IMR-90 (cell line): ENCODE data around the gene RBMS3. TPM values are rescaled to one million over a fixed set of nuclear protein-coding genes. Genes with fewer than 3 reads are reported as not detected.

Source experiments
- ATAC-seq: fragments of 200-7000 bp; cut with Tn5 transposase; 2 replicates; pipeline ENCODE4 v1.9.1; 2020; ENCODE audit warnings: low read depth, mild to moderate bottlenecking, moderate library complexity
- BruUV-seq: library from RNA; stranded (reverse); fragments of 400-500 nt; replicated peaks from 2 replicates; lab custom pipeline; 2021; lab: Mats Ljungman, UMichigan
- CTCF ChIA-PET: fragments of 300-600 bp; formaldehyde crosslinking; extraction: SDS; loops from one replicate; lab custom pipeline; 2021; ENCODE audit warnings: antibody characterized with exemption; lab: Yijun Ruan, JAX
- POLR2A ChIA-PET: fragments of 300-600 bp; sonication (Branson Sonifier 250); formaldehyde crosslinking; loops from one replicate; lab custom pipeline; 2022; ENCODE audit warnings: antibody characterized with exemption; ENCODE audit not compliant: unreplicated experiment; lab: Charles Lee
- DNase-seq: peaks from one replicate; pipeline ENCODE4 v3.0.0; 2013
- H2AFZ ChIP-seq: replicated peaks from 2 replicates; pipeline ENCODE3; 2013; ENCODE audit warnings: low read length, mild to moderate bottlenecking; ENCODE audit not compliant: poor library complexity
- H2AK5ac ChIP-seq: 2 replicates; pipeline ENCODE4 v1.6.1; 2013; ENCODE audit warnings: low read depth, low read length, inconsistent platforms
- H2AK9ac ChIP-seq: replicated peaks from 2 replicates; pipeline ENCODE3; 2013; ENCODE audit warnings: mild to moderate bottlenecking, low read depth, low read length, moderate library complexity; ENCODE audit not compliant: poor library complexity
- H2BK120ac ChIP-seq: 2 replicates; pipeline ENCODE4 v1.6.1; 2013; ENCODE audit warnings: low read depth, low read length, inconsistent platforms
- H2BK15ac ChIP-seq: 3 replicates; pipeline ENCODE4 v1.6.1; 2013; ENCODE audit warnings: low read depth, low read length, inconsistent platforms
- H2BK20ac ChIP-seq: 2 replicates; pipeline ENCODE4 v1.6.1; 2013; ENCODE audit warnings: low read depth, mild to moderate bottlenecking, inconsistent platforms, low read length, moderate library complexity
- H2BK5ac ChIP-seq: 2 replicates; pipeline ENCODE4 v1.6.1; 2013; ENCODE audit warnings: mild to moderate bottlenecking, low read depth, low read length, inconsistent platforms; ENCODE audit not compliant: poor library complexity, severe bottlenecking
- H3K14ac ChIP-seq: replicated peaks from 2 replicates; pipeline ENCODE4 v1.6.1; 2013; ENCODE audit warnings: low read depth, low read length, inconsistent platforms
- H3K18ac ChIP-seq: 2 replicates; pipeline ENCODE4 v1.6.1; 2013; ENCODE audit warnings: low read depth, low read length, control low read depth
- H3K23ac ChIP-seq: 2 replicates; pipeline ENCODE4 v1.6.1; 2013; ENCODE audit warnings: low read depth, low read length, inconsistent platforms
- H3K27ac ChIP-seq: 2 replicates; pipeline ENCODE4 v1.5.1; 2013; ENCODE audit warnings: mild to moderate bottlenecking, control low read depth, low read length; ENCODE audit not compliant: insufficient read depth
- H3K27me3 ChIP-seq: 2 replicates; pipeline ENCODE4 v1.6.1; 2013; ENCODE audit warnings: low read length; ENCODE audit not compliant: control insufficient read depth, insufficient read depth
- H3K36me3 ChIP-seq: 2 replicates; pipeline ENCODE4 v1.6.1; 2013; ENCODE audit warnings: low read length, mixed read lengths; ENCODE audit not compliant: control insufficient read depth, insufficient read depth
- H3K4ac ChIP-seq: 2 replicates; pipeline ENCODE4 v1.6.1; 2013; ENCODE audit warnings: low read depth, low read length, inconsistent platforms
- H3K4me1 ChIP-seq: 2 replicates; pipeline ENCODE4 v1.6.1; 2013; ENCODE audit warnings: low read length, mixed read lengths; ENCODE audit not compliant: control insufficient read depth, insufficient read depth
- H3K4me2 ChIP-seq: 2 replicates; pipeline ENCODE4 v1.6.1; 2013; ENCODE audit warnings: low read depth, mild to moderate bottlenecking, control low read depth, low read length, moderate library complexity
- H3K4me3 ChIP-seq: 2 replicates; pipeline ENCODE4 v1.5.1; 2013; ENCODE audit warnings: low read depth, mild to moderate bottlenecking, control low read depth, low read length, moderate library complexity; ENCODE audit not compliant: insufficient read depth
- H3K56ac ChIP-seq: 2 replicates; pipeline ENCODE4 v1.6.1; 2013; ENCODE audit warnings: low read length, inconsistent platforms; ENCODE audit not compliant: insufficient read depth; ENCODE audit errors: extremely low read depth
- H3K79me1 ChIP-seq, 2 experiments: 2 replicates each; pipeline ENCODE4 v1.6.1; 2013; ENCODE audit warnings: low read length in 2 of 2, inconsistent platforms in 1 of 2, low read depth in 1 of 2
- H3K9ac ChIP-seq: 2 replicates; pipeline ENCODE4 v1.6.1; 2013; ENCODE audit warnings: low read depth, low read length, control low read depth
- H3K9me1 ChIP-seq: 2 replicates; pipeline ENCODE4 v1.6.1; 2013; ENCODE audit warnings: low read length, inconsistent platforms; ENCODE audit not compliant: insufficient read depth
- H3K9me3 ChIP-seq: 2 replicates; pipeline ENCODE4 v1.6.1; 2013; ENCODE audit warnings: low read length; ENCODE audit not compliant: control insufficient read depth, insufficient read depth
- H4K20me1 ChIP-seq: 2 replicates; pipeline ENCODE4 v1.6.1; 2013; ENCODE audit warnings: low read length, inconsistent platforms; ENCODE audit not compliant: insufficient read depth
- H4K5ac ChIP-seq: 2 replicates; pipeline ENCODE4 v1.6.1; 2013; ENCODE audit warnings: mild to moderate bottlenecking, low read depth, low read length, control low read depth
- H4K8ac ChIP-seq, 2 experiments: 2 replicates each; pipeline ENCODE4 v1.6.1; 2013; ENCODE audit warnings: low read depth in 2 of 2, low read length in 2 of 2, control low read depth in 1 of 2, inconsistent platforms in 1 of 2
- H4K91ac ChIP-seq: 2 replicates; pipeline ENCODE4 v1.6.1; 2013; ENCODE audit warnings: low read depth, low read length, inconsistent platforms; ENCODE audit not compliant: insufficient read depth
- CTCF ChIP-seq: conservative IDR thresholded peaks from 2 replicates; pipeline ENCODE4 v1.5.1; 2012; ENCODE audit warnings: mild to moderate bottlenecking, low read depth, low read length, improper control_type of control experiment
- MXI1 ChIP-seq: IDR thresholded peaks from 2 replicates; pipeline ENCODE4 v1.6.1; 2012; ENCODE audit warnings: low read depth, mild to moderate bottlenecking, low read length, moderate library complexity, borderline replicate concordance
- POLR2A ChIP-seq: IDR thresholded peaks from 2 replicates; pipeline ENCODE4 v1.6.1; 2012; ENCODE audit warnings: mild to moderate bottlenecking, low read depth, low read length
- RAD21 ChIP-seq: IDR thresholded peaks from 2 replicates; pipeline ENCODE4 v1.6.1; 2012; ENCODE audit warnings: low read length, improper control_type of control experiment
- WGBS, 2 experiments: methylation state at CpG; one replicate each; pipeline versions ENCODE4 v1.1.5 to v1.1.7; 2013; ENCODE audit warnings: missing lambda C conversion rate in 2 of 2; ENCODE audit not compliant: insufficient read length in 1 of 2; ENCODE audit errors: extremely low coverage in 2 of 2; 5-methylcytosine and 5-hydroxymethylcytosine counted together
- dilution Hi-C: fragments of 300-500 bp; cut with HindIII; formaldehyde crosslinking; loops from one replicate; pipeline ENCODE4 v1.14.3; 2018; ENCODE audit warnings: low sequenced_read_pairs; ENCODE audit not compliant: unreplicated experiment
- in situ Hi-C: fragments of 300-500 bp; cut with MboI; formaldehyde crosslinking; loops from 3 replicates; pipeline ENCODE4 v1.14.3; 2019; ENCODE audit warnings: low sequenced_read_pairs, inconsistent platforms, mixed read lengths
- intact Hi-C: fragments of 100-400 bp; cut with micrococcal nuclease; formaldehyde crosslinking; loops from 2 replicates; pipeline ENCODE4 v1.10.0; 2022
- polyA plus RNA-seq, 3 experiments: library from polyadenylated mRNA; depleted of rRNA; stranded (reverse); fragments of >200 nt; gene quantifications; 2 replicates each; pipeline ENCODE4 v1.2.3, GENCODE V29; 2012; ENCODE audit warnings: low replicate concordance in 1 of 3
- total RNA-seq: library from RNA; depleted of rRNA; stranded (reverse); fragments of >200 nt; gene quantifications from 2 replicates; pipeline ENCODE4 v1.2.3, GENCODE V29; 2012

Gene RBMS3
- total and polyA plus RNA-seq, 2 of the 4 experiments (the other 2 are of a cell fraction): 15.2 to 127 TPM

- dilution Hi-C loops (no loop called here), intact Hi-C loops (no loop called here)
- DNase-seq: no peak
These were observed 651.9 kb downstream of the RBMS3 start for GRCh38 chr3:29932696-29933325.

More at GRCh38 chr3:29932696-29933325, 651.9 kb downstream of the RBMS3 start:
- H2AK9ac ChIP-seq: no peak overlapping the region
- no peak overlapping the region for H2BK120ac ChIP-seq
- H2AK5ac ChIP-seq: no peak overlapping the region
- WGBS, 2 experiments: no CpG with 5 or more reads among the region's 2 CpGs
- no peak overlapping the region for H3K14ac ChIP-seq
- H3K56ac ChIP-seq: no peak overlapping the region
- no peak overlapping the region for H2BK20ac ChIP-seq
- peaks cover 3% of the 10 kb centered on the region; the same call in 1 of the 2 replicates for H3K4me1 ChIP-seq
- H2BK15ac ChIP-seq: no peak overlapping the region
- no peak for ATAC-seq
- no peak overlapping the region for H4K8ac ChIP-seq
- H3K4me3 ChIP-seq: no peak overlapping the region
- POLR2A ChIA-PET: no interaction called here
- in situ Hi-C loops: no loop called here
- no peaks in the 10 kb centered on the region for H3K79me1 ChIP-seq
- no TSS peak for BruUV-seq
- peaks cover 4% of the 10 kb centered on the region; the same call in 1 of the 2 replicates for H3K9me1 ChIP-seq
- H4K20me1 ChIP-seq: no peaks in the 10 kb centered on the region
- no peaks in the 10 kb centered on the region for H3K27me3 ChIP-seq
- TF ChIP-seq CTCF: no peak
- no peak for TF ChIP-seq MXI1
- no peak for TF ChIP-seq POLR2A
- no peak for TF ChIP-seq RAD21
- H4K5ac ChIP-seq: no peak overlapping the region
- CTCF ChIA-PET: no interaction called here
- H3K36me3 ChIP-seq: no peaks in the 10 kb centered on the region; the same call in 1 of the 2 replicates
- H3K4ac ChIP-seq: no peak overlapping the region
- no peak overlapping the region for H2BK5ac ChIP-seq
- no peak overlapping the region for H3K18ac ChIP-seq
- H3K27ac ChIP-seq: no peak overlapping the region
- H3K9me3 ChIP-seq: no peaks in the 10 kb centered on the region
- no peak overlapping the region for H3K23ac ChIP-seq
- no peak overlapping the region for H3K4me2 ChIP-seq
- H2AFZ ChIP-seq: no peak overlapping the region
- no peak overlapping the region for H3K9ac ChIP-seq
- no peak overlapping the region for H4K91ac ChIP-seq
